ENCODE results near the gene FMO5.

DNA sequence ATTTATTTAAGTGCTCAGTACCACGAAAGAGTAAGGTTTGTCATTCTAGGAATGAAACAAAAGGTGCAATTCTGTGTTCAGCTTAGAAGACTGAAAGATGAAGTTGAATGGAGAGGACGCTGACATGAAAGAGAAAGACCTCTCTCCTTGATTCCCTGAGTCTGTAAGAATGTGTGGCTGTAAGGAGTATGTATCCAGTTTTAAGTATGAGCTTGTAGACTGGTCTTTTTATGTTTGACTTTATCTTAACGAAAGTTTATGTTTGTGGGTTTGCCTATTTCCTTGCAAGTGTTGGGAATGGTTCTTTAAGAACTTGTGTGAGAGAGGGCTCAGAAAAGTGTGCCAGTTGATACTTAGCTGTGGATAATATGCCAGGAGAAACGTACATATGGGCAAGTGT lies 18.7 kb upstream of the FMO5 start:
- TF ChIP-seq, protein P1, sequence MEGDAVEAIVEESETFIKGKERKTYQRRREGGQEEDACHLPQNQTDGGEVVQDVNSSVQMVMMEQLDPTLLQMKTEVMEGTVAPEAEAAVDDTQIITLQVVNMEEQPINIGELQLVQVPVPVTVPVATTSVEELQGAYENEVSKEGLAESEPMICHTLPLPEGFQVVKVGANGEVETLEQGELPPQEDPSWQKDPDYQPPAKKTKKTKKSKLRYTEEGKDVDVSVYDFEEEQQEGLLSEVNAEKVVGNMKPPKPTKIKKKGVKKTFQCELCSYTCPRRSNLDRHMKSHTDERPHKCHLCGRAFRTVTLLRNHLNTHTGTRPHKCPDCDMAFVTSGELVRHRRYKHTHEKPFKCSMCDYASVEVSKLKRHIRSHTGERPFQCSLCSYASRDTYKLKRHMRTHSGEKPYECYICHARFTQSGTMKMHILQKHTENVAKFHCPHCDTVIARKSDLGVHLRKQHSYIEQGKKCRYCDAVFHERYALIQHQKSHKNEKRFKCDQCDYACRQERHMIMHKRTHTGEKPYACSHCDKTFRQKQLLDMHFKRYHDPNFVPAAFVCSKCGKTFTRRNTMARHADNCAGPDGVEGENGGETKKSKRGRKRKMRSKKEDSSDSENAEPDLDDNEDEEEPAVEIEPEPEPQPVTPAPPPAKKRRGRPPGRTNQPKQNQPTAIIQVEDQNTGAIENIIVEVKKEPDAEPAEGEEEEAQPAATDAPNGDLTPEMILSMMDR (conservative IDR thresholded peaks at IDR 0.05; ENCODE audit: low read depth, low read length), result no peak
- no peak for TF ChIP-seq EZH2phosphoT487 (IDR thresholded peaks at IDR 0.05; ENCODE audit: borderline replicate concordance, low read length)
